ENCODE measurements around the gene SNTG2. TPM values are rescaled to one million over a fixed set of nuclear protein-coding genes. Genes with fewer than 3 reads are reported as not detected.

SNTG2 gene
- total RNA-seq, 1 donor from 2014 or later = 11.8 TPM

DNA sequence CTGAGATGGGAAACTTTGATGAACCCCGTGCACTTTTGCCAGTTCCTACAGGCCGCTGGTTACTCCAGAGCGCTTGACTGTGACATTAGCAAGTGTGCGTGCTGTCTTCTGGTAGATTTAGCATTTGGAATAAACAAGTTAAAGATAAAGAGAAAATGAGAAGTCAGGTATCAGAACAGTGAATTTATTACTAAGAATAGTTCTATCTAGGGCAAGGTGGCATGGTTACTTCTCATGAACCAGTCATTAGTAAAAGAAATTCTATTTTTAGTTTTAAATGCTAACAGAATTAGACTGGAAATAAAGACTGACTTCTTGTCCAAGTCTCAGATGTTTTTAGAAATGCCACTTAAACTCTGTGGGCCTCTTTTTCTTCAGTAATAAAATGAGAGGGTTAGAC is 258.6 kb downstream of the SNTG2 start:
- no peak for TF ChIP-seq POLR2AphosphoS5 (IDR thresholded peaks at IDR 0.05; ENCODE audit: insufficient read depth in 1 of 2, low read depth in 1 of 2)
- TF ChIP-seq POLR2A (IDR thresholded peaks at IDR 0.05) = no peak
- TF ChIP-seq, protein P1, sequence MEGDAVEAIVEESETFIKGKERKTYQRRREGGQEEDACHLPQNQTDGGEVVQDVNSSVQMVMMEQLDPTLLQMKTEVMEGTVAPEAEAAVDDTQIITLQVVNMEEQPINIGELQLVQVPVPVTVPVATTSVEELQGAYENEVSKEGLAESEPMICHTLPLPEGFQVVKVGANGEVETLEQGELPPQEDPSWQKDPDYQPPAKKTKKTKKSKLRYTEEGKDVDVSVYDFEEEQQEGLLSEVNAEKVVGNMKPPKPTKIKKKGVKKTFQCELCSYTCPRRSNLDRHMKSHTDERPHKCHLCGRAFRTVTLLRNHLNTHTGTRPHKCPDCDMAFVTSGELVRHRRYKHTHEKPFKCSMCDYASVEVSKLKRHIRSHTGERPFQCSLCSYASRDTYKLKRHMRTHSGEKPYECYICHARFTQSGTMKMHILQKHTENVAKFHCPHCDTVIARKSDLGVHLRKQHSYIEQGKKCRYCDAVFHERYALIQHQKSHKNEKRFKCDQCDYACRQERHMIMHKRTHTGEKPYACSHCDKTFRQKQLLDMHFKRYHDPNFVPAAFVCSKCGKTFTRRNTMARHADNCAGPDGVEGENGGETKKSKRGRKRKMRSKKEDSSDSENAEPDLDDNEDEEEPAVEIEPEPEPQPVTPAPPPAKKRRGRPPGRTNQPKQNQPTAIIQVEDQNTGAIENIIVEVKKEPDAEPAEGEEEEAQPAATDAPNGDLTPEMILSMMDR (IDR thresholded peaks at IDR 0.05) = no peak
- Histone ChIP-seq H3K27ac (no peak overlapping the region), H3K4me3 (no peak overlapping the region), H3K9me3 (peaks cover 7% of the 10 kb centered on the region), H3K27me3 (no peaks in the 10 kb centered on the region), H3K36me3 (no peaks in the 10 kb centered on the region), H3K4me1 (no peaks in the 10 kb centered on the region)
- intact Hi-C loops (cut with DNase I) = no loop called here
- DNase-seq (ENCODE audit: extremely low spot score in 2 of 2) = no peak

DNA sequence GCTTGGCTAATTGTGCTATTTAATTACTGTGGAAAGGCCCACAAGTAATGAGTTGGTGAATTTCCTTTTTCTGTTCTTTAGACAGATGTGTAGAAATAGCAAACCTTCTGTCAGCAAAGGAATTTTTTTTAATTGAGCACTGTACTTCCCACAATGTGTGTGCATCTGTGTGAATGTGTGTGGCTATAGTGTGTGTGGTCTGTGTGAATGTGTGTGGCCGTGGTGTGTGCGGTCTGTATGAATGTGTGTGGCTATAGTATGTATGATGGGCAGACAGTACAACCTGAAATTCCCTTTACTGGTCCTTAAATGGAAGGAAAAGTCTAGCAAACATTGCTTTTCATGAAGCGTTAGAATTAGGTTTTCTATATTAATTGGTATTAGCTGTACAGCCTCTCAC is 259.1 kb downstream of the SNTG2 start:
- intact Hi-C loops (cut with DNase I) = no loop called here
- H3K27ac ChIP-seq = no peak overlapping the region
- no peak overlapping the region for H3K4me3 ChIP-seq
- H3K27me3 ChIP-seq = no peaks in the 10 kb centered on the region
- peaks cover 7% of the 10 kb centered on the region for H3K9me3 ChIP-seq
- DNase-seq (ENCODE audit: extremely low spot score in 2 of 2) = no peak
- no peaks in the 10 kb centered on the region for H3K36me3 ChIP-seq
- TF ChIP-seq POLR2A (IDR thresholded peaks at IDR 0.05) (no peak), POLR2AphosphoS5 (IDR thresholded peaks at IDR 0.05; ENCODE audit: insufficient read depth in 1 of 2, low read depth in 1 of 2) (no peak)
- TF ChIP-seq, protein P1 (IDR thresholded peaks at IDR 0.05) = no peak
- H3K4me1 ChIP-seq = no peaks in the 10 kb centered on the region

DNA sequence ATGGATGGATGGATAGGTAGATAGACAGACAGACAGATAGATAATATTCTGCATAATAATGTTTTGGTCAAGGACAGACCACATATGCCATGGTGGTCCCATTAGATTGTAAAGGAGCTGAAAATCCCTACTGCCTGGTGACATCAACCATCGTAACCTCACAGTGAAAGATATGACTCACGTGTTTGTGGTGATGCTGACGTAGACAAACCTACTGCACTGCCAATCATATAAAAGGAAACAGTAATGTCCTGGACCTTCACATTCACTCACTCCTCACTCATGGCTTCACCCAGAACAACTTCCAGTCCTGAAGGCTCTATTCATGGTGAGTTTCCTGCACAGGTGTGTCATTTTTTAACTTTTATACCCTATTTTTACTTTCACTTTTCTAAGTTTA is 259.7 kb downstream of the SNTG2 start:
- no peaks in the 10 kb centered on the region for H3K36me3 ChIP-seq
- H3K4me1 ChIP-seq = no peaks in the 10 kb centered on the region
- H3K4me3 ChIP-seq = no peak overlapping the region
- intact Hi-C loops (cut with DNase I) = no loop called here
- H3K27ac ChIP-seq = no peak overlapping the region
- TF ChIP-seq, protein P1 (IDR thresholded peaks at IDR 0.05) = no peak
- TF ChIP-seq POLR2AphosphoS5 (IDR thresholded peaks at IDR 0.05; ENCODE audit: insufficient read depth in 1 of 2, low read depth in 1 of 2) = no peak
- no peak for TF ChIP-seq POLR2A (IDR thresholded peaks at IDR 0.05)
- H3K9me3 ChIP-seq = peaks cover 7% of the 10 kb centered on the region
- H3K27me3 ChIP-seq = no peaks in the 10 kb centered on the region
- no peak for DNase-seq (ENCODE audit: extremely low spot score in 2 of 2)

GRCh38 chr2:1219901-1220573 is 269.4 kb downstream of the SNTG2 start:
- H3K9me3 ChIP-seq = no peaks in the 10 kb centered on the region
- no peak overlapping the region for H3K27ac ChIP-seq
- no peaks in the 10 kb centered on the region for H3K4me1 ChIP-seq
- TF ChIP-seq POLR2AphosphoS5 (IDR thresholded peaks at IDR 0.05; ENCODE audit: insufficient read depth in 1 of 2, low read depth in 1 of 2) (no peak), POLR2A (IDR thresholded peaks at IDR 0.05) (no peak)
- TF ChIP-seq, protein P1 (IDR thresholded peaks at IDR 0.05) = no peak
- H3K27me3 ChIP-seq = no peaks in the 10 kb centered on the region
- intact Hi-C loops (cut with DNase I) = no loop called here
- H3K36me3 ChIP-seq = no peaks in the 10 kb centered on the region
- no peak for DNase-seq (ENCODE audit: extremely low spot score in 2 of 2)
- no peak overlapping the region for H3K4me3 ChIP-seq

GRCh38 chr2:1222056-1222455 is 271.4 kb downstream of the SNTG2 start:
- H3K9me3 ChIP-seq = no peaks in the 10 kb centered on the region

More at GRCh38 chr2:1222056-1222455, 271.4 kb downstream of the SNTG2 start:
- Histone ChIP-seq H3K4me1 (no peaks in the 10 kb centered on the region), H3K27ac (no peak overlapping the region), H3K36me3 (no peaks in the 10 kb centered on the region), H3K4me3 (no peak overlapping the region), H3K27me3 (no peaks in the 10 kb centered on the region)
- DNase-seq (ENCODE audit: extremely low spot score in 2 of 2) = no peak
- no peak for TF ChIP-seq POLR2A (IDR thresholded peaks at IDR 0.05)
- TF ChIP-seq, protein P1 (IDR thresholded peaks at IDR 0.05) = no peak
- no peak for TF ChIP-seq POLR2AphosphoS5 (IDR thresholded peaks at IDR 0.05; ENCODE audit: insufficient read depth in 1 of 2, low read depth in 1 of 2)
- intact Hi-C loops (cut with DNase I) = no loop called here
